OCI-LY1 (cell line): ENCODE results near the gene RNF41.

ENCODE experiments used
- EZH2 ChIP-seq: fragments of 200-600 bp; sonication (generic), shearing (Covaris generic); IDR thresholded peaks from 2 replicates; pipeline ENCODE4 v1.8.0; 2017; ENCODE audit warnings: borderline replicate concordance, mixed run types, mild to moderate bottlenecking, antibody characterized with exemption, low read length, moderate library complexity, mixed read lengths
- TF ChIP-seq, protein P1 (sequence below): fragments of 200-600 bp; sonication (generic), shearing (Covaris generic); IDR thresholded peaks from 2 replicates; pipeline ENCODE4 v1.5.1; 2017; ENCODE audit warnings: mild to moderate bottlenecking, antibody characterized with exemption, low read length, moderate library complexity, mixed read lengths

DNA sequence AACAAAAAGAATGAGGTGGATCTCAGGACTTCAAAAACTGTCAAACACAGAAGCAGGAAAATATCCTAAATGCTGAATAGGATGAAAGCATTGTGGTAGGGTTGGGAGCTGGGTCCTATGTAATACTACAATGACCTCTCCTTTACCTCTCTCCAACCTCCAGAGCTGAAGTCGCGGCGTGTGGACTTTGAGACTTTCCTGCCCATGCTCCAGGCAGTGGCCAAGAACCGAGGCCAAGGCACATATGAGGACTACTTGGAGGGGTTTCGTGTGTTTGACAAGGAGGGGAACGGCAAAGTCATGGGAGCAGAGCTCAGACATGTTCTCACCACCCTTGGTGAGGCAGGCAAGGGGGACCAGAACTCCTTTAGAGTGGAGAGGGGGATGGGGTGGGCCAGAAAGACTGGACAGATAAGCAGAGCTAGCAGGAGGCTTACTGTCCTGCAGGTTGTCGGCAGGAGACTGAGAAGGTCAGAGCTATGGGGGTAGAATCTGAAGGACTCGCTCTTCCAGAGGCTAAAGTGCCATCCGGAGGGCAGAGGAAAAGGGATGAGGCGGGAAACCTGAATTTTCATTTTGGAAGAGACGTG is 66.4 kb downstream of the RNF41 start:
- TF ChIP-seq, protein P1, sequence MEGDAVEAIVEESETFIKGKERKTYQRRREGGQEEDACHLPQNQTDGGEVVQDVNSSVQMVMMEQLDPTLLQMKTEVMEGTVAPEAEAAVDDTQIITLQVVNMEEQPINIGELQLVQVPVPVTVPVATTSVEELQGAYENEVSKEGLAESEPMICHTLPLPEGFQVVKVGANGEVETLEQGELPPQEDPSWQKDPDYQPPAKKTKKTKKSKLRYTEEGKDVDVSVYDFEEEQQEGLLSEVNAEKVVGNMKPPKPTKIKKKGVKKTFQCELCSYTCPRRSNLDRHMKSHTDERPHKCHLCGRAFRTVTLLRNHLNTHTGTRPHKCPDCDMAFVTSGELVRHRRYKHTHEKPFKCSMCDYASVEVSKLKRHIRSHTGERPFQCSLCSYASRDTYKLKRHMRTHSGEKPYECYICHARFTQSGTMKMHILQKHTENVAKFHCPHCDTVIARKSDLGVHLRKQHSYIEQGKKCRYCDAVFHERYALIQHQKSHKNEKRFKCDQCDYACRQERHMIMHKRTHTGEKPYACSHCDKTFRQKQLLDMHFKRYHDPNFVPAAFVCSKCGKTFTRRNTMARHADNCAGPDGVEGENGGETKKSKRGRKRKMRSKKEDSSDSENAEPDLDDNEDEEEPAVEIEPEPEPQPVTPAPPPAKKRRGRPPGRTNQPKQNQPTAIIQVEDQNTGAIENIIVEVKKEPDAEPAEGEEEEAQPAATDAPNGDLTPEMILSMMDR: no peak
- TF ChIP-seq EZH2: no peak
